ENCODE measurements around the gene PEF1.
"Not testable (repeated sequence)": the region's sequence is repeated elsewhere in the genome, so short reads cannot be mapped to it uniquely, and the experiment has no call there.

Gene PEF1

DNA sequence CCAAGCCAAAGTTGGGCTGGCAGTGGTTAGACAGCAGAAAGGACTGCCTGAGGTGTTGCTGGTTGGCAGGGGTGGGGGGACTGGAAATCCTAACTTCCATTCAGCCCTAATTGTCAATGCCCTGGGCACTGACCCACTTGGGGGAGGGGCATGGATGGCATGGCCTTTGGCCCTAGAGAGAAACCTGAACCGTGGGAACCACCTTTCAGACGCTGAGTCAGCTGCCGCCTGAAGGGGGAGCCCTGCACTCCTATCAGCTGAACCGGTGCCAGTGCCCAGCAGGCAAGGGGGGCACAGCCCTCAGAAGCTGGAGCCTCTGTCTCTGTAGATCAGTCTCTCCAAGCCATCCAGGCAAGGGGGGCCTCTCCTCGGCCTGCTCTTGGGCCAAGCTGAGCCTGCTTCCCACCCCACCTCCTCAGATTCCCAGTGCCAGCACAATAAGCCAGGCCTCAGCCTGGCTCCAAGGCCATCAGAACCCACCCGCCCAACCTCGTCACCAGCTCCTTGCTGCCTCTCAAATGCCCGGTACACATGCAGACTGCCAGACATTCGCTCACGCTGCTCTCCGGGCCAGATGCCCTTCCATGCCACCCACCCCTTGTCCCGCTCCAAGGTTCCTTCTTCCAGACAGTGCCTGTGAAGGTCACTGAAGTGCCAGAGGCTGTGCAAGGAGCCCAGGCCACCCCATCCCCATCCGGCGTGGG, 56.8 kb downstream of the PEF1 start:
- in situ Hi-C loops (cut with HindIII; ENCODE audit: low sequenced_read_pairs): no loop called here
- TF ChIP-seq, protein P1, sequence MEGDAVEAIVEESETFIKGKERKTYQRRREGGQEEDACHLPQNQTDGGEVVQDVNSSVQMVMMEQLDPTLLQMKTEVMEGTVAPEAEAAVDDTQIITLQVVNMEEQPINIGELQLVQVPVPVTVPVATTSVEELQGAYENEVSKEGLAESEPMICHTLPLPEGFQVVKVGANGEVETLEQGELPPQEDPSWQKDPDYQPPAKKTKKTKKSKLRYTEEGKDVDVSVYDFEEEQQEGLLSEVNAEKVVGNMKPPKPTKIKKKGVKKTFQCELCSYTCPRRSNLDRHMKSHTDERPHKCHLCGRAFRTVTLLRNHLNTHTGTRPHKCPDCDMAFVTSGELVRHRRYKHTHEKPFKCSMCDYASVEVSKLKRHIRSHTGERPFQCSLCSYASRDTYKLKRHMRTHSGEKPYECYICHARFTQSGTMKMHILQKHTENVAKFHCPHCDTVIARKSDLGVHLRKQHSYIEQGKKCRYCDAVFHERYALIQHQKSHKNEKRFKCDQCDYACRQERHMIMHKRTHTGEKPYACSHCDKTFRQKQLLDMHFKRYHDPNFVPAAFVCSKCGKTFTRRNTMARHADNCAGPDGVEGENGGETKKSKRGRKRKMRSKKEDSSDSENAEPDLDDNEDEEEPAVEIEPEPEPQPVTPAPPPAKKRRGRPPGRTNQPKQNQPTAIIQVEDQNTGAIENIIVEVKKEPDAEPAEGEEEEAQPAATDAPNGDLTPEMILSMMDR (IDR thresholded peaks at IDR 0.05; ENCODE audit: low read depth, low read length, missing control alignments): peak; percentile 70
- H3K4me3 ChIP-seq (ENCODE audit: low read depth, low read length): no peak overlapping the region
- DNase-seq (ENCODE audit: low read depth): no peak

GRCh38 chr1:31587328-31587699, 57.4 kb downstream of the PEF1 start:
- H3K4me3 ChIP-seq (ENCODE audit: low read depth, low read length); in situ Hi-C loops (cut with HindIII; ENCODE audit: low sequenced_read_pairs); DNase-seq (ENCODE audit: low read depth): not testable (repeated sequence)

- in situ Hi-C loops (cut with HindIII; ENCODE audit: low sequenced_read_pairs): no loop called here
- TF ChIP-seq, protein P1 (IDR thresholded peaks at IDR 0.05; ENCODE audit: low read depth, low read length, missing control alignments): no peak
- no peak overlapping the region for H3K4me3 ChIP-seq (ENCODE audit: low read depth, low read length)
- no peak for DNase-seq (ENCODE audit: low read depth)
These were observed 58.0 kb downstream of the PEF1 start for GRCh38 chr1:31586376-31587327.

DNA sequence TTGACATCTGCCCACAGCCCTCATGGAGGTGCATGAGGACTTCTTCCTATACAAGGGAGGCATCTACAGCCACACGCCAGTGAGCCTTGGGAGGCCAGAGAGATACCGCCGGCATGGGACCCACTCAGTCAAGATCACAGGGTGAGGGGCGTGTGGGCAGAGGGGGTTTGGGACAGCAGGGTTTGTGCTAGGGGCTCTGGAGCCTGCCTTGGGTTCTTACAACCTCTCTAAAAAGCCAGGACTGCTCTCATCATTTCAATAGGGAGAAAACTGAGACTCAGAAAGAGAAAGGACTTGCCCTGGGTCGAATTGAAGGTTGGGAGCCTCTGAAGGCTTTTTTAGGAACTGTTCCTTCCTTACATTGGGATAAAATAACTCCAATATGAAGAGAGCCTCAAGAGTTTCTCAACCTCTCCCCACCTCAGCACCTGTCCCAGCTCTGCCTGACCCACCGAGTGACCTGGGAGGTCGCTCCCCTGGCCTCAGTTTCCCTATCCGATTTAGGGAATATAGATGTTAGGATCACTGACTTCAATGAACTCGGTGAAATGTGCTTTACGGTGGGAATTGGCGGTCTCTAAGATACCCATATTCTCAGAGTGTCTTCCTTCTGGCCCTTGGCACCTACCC, 58.8 kb downstream of the PEF1 start:
- TF ChIP-seq, protein P1 (IDR thresholded peaks at IDR 0.05; ENCODE audit: low read depth, low read length, missing control alignments): no peak
- no peak overlapping the region for H3K4me3 ChIP-seq (ENCODE audit: low read depth, low read length)
- in situ Hi-C loops (cut with HindIII; ENCODE audit: low sequenced_read_pairs): no loop called here
- no peak for DNase-seq (ENCODE audit: low read depth)

GRCh38 chr1:31584869-31585735, 59.6 kb downstream of the PEF1 start:
- no peak overlapping the region for H3K4me3 ChIP-seq (ENCODE audit: low read depth, low read length)
- no peak for DNase-seq (ENCODE audit: low read depth)
- in situ Hi-C loops (cut with HindIII; ENCODE audit: low sequenced_read_pairs): no loop called here
- TF ChIP-seq, protein P1 (IDR thresholded peaks at IDR 0.05; ENCODE audit: low read depth, low read length, missing control alignments): no peak

DNA sequence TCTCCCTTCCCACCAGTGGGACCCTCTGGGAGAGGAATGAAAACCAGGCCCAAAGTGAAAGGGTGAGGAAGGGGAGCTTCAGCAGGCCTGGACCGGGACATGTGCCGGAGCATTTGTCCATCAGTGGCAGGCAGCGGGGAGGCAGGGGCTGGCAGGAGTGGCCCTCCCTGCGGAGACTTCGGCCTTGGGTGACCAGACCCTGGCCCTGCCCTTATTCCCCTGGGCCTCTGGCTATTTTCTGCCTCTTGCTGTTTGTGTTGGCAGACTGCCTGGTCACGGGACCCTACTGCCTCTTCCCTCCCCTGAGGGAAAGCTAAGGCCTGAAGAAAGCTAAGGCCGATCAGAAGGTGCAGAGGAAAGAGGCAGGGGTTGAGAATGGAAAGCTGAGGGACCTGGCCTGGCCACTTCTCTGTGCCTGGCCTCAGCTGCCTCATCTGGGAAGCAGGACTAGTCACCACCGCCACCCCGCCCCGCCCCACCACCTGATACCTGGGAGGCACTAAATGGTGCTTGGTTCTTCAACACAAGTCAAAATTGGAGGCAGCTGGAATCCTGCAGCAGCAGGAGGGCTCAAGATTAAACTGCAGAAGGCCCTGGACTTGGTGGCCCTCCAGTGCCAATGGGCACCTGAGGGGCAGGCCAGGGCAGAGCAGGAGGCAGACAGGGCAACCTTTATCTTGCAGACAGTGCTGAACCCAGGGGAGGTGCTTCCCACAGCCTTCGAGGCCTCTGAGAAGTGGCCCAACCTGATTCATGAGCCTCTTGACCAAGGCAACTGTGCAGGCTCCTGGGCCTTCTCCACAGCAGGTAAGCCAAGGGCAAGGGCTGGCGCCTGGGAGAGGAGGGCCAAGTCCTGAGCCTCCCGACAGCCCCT, 60.4 kb downstream of the PEF1 start:
- in situ Hi-C loops (cut with HindIII; ENCODE audit: low sequenced_read_pairs): no loop called here
- H3K4me3 ChIP-seq (ENCODE audit: low read depth, low read length): no peak overlapping the region
- DNase-seq (ENCODE audit: low read depth): peak; percentile 39
- TF ChIP-seq, protein P1 (IDR thresholded peaks at IDR 0.05; ENCODE audit: low read depth, low read length, missing control alignments): no peak
